Measurements from ENCODE around the gene CLCA4.

GRCh38 chr1:86520789-86521521, 25.9 kb upstream of the CLCA4 start:
- TF ChIP-seq ZNF18 (tag by site-specific recombination; IDR thresholded peaks at IDR 0.05) (no peak), CTCF (tag by site-specific recombination; IDR thresholded peaks at IDR 0.05) (no peak), ZBTB21 (tag by site-specific recombination; IDR thresholded peaks at IDR 0.05) (no peak)

Data from HEK293 (cell line).